GM23248 (cell line): ENCODE results near the gene MRPL40.

ENCODE experiments used
- EZH2 ChIP-seq: fragments of 200-600 bp; sonication (generic); IDR thresholded peaks from 2 replicates; pipeline ENCODE4 v1.6.1; 2018; ENCODE audit warnings: antibody characterized with exemption, mild to moderate bottlenecking; ENCODE audit not compliant: insufficient read depth, poor library complexity, severe bottlenecking
- EZH2phosphoT487 ChIP-seq: fragments of 200-600 bp; sonication (generic); IDR thresholded peaks from 2 replicates; pipeline ENCODE4 v1.6.1; 2018; ENCODE audit warnings: antibody characterized with exemption, moderate library complexity, mild to moderate bottlenecking, low read depth; ENCODE audit not compliant: insufficient read depth

GRCh38 chr22:19406281-19406811 lies 26.0 kb upstream of the MRPL40 start:
- TF ChIP-seq EZH2 (no peak), EZH2phosphoT487 (no peak)
